HG02981 (cell line): ENCODE data around the gene HGF.

ENCODE experiments used
- ATAC-seq: cut with Tn5 transposase; IDR thresholded peaks from one replicate; pipeline ENCODE4 v1.9.1; 2021; ENCODE audit warnings: mild to moderate bottlenecking, moderate library complexity; ENCODE audit not compliant: unreplicated experiment

HGF gene

GRCh38 chr7:81687062-81687461 lies 82.8 kb downstream of the HGF start:
- no peak for ATAC-seq

GRCh38 chr7:81685270-81685868 lies 84.5 kb downstream of the HGF start:
- ATAC-seq, result peak; percentile 14

GRCh38 chr7:81684514-81685269 lies 85.2 kb downstream of the HGF start:
- ATAC-seq, result peak; percentile 90

GRCh38 chr7:81684033-81684432 lies 85.8 kb downstream of the HGF start:
- no peak for ATAC-seq

- no peak for ATAC-seq
Measured at GRCh38 chr7:81682873-81683272, 87.0 kb downstream of the HGF start.

- no peak for ATAC-seq
Measured at GRCh38 chr7:81680120-81680519, 89.7 kb downstream of the HGF start.

GRCh38 chr7:81676813-81677212 lies 93.0 kb downstream of the HGF start:
- no peak for ATAC-seq

GRCh38 chr7:81676105-81676811 lies 93.6 kb downstream of the HGF start:
- no peak for ATAC-seq

- ATAC-seq, result no peak
Measured at GRCh38 chr7:81674431-81674830, 95.4 kb downstream of the HGF start.

- no peak for ATAC-seq
Measured at GRCh38 chr7:81672872-81673271, 97.0 kb downstream of the HGF start.

- no peak for ATAC-seq
Measured at GRCh38 chr7:81669476-81670105, 100.3 kb downstream of the HGF start.

- ATAC-seq, result no peak
Measured at GRCh38 chr7:81666209-81666608, 103.6 kb downstream of the HGF start.

- no peak for ATAC-seq
Measured at GRCh38 chr7:81665236-81665635, 104.6 kb downstream of the HGF start.

GRCh38 chr7:81664304-81664703 lies 105.5 kb downstream of the HGF start:
- no peak for ATAC-seq

- no peak for ATAC-seq
Measured at GRCh38 chr7:81662531-81662930, 107.3 kb downstream of the HGF start.

GRCh38 chr7:81659697-81660395 lies 110.0 kb downstream of the HGF start:
- no peak for ATAC-seq

GRCh38 chr7:81657551-81657950 lies 112.3 kb downstream of the HGF start:
- no peak for ATAC-seq

GRCh38 chr7:81655271-81655670 lies 114.6 kb downstream of the HGF start:
- ATAC-seq, result no peak

- no peak for ATAC-seq
Measured at GRCh38 chr7:81652225-81652624, 117.6 kb downstream of the HGF start.
